Stimulated activated CD4-positive, alpha-beta T cell treated with anti-CD3 and anti-CD28 coated beads, Interleukin-4, amount 100 ng/mL, for 24 hours (primary cell): ENCODE results near the gene HK3.

Source experiments
- DNase-seq: peaks from one replicate; pipeline ENCODE4 v3.0.0-alpha.2; 2020

HK3 gene

DNA sequence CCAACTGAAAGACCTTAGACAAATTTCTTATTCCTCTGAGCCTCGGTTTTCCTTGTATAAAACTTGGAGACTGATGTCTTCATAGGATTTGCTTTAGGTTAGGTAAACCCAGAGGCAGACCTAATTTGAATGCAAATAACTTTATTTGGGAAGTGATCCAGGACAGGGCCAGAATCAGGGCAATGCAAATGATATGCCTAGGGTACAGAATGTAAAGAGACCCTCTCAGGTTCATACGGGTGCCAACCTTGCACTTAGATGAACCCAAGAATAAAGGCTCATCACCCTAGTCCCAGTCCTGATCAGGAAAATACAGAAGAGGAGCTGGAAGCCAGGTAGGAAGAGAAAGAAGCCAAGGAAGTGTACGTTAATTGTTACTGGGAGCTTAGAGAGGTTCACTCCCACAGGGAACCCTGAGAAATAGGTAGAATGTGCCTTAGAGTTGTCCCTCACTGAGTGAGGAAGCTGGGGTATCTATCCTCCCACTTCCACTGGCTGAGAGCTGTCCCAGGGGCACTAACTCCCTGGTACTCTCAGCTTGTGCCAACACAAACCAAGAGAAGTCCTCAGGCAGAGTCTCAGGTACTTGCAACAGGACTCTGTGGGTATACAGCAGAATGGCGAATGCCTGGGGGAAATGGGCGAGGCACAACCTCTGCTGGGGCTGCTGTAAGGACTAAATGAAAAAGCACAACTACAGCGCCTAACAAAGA lies 3.1 kb upstream of the HK3 start:
- no peak for DNase-seq

DNA sequence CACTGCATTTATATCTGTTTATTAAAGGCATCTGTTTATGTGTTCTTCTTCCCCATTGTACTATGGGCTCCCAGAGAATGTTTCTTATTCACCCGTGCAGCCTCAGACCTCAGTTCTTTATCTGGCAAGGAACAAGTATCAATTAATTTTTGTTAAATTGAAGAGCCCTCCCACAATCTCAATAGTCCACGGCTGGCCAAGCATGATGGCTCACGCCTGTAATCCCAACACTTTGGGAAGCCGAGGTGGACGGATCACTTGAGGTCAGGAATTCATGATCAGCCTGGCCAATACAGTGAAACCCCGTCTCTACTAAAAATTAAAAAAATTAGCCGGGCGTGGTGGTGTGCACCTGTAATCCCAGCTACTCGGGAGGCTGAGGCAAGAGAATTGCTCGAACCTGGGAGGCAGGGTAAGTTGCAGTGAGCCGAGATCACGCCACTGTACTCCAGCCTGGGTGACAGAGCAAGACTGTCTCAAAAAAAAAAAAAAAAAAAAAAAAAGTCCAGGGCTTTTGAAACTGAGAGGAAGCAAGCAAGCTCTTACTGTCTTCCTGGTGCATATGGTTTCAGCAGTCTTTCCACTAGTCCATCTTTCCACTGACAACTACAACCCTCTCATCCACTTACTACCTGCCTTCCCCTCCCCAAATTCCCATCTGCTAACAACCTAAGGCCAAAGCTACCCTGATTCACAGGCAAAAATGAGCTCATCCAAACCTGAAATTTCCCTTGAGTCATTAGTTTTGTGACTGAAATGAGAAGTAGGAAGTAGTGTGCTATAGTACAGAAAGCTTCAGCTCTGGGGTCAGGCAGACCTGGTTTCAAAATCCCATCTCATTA lies 2.3 kb upstream of the HK3 start:
- peak; percentile 54 for DNase-seq

DNA sequence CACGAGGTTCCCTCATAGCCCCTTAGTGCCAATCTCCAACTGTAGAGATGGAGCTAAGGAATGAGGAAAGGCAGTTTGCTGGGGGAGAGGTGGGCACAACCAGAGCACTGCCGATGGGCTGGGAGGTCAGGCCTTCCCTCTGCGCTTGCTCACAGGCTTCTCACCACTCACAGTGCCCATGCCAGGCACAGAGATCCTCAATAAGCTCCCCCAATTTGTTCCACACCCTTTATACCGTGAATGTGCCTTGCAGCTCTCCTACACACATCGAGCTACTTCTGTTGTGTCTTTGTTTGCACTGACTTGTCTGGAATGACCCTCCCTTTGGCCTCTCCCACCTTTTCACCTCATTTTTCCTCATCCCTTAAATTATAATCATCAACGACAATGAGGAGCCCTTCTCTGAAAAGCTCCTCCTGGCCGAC lies 1.6 kb upstream of the HK3 start:
- no peak for DNase-seq

DNA sequence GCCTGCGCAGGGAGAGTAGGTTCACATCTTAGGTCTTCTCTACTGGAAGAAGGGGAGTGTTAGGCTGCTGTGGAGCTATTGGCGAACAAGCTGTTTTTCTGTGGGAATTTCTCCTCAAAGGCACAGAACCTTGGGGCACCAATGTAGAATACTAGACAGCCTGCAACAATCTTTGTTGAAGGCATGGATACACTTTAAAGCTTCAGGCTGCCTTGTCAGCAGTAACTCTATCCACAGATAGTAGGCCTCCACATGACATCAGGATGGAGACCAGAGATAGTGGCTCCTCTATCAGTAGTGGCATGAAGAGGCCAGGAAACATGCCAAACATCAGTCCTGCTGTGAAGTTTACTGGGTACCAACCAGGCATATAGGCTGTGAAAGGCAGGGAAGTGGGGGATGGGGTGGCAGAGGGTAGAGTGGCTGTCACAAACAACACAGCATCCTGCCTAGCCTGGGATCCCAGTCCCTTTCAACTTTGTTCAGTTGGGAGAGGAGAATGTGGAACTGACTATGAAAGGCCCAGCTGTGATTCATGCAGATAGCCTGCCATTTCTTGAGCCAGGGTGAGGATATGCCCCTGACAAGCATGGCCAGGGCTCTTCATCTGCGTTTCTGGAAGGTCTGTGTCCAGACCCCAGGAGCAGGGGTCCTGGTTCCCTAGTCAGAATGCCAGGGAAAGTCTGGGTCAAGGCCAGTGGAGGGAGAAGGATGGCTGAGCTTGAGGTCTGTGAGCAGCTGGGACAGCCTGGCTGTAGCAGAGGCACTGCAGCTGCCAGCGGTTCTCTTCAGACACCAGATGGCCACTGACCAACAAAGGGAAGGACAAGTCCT lies 1.0 kb upstream of the HK3 start:
- DNase-seq: no peak

DNA sequence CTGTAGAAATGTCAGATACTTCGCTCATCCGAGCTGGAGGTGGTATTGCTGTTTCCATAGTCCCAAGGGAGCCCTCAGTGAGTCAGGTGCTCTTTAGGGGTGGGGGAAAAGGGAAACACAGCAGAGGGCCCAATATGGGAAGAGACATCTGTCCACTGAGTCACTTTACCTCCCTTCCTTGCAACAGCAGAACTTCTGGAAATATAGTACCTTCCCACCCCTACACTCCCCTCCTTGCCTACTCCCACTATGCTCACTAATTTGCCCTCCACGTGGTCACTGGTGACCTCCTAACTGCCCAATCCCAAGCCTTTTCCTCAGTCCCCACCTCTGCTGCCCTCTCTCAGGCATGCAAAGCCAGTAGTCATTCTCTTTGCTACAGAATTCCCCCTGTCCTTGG lies 1.9 kb downstream of the HK3 start:
- no peak for DNase-seq

DNA sequence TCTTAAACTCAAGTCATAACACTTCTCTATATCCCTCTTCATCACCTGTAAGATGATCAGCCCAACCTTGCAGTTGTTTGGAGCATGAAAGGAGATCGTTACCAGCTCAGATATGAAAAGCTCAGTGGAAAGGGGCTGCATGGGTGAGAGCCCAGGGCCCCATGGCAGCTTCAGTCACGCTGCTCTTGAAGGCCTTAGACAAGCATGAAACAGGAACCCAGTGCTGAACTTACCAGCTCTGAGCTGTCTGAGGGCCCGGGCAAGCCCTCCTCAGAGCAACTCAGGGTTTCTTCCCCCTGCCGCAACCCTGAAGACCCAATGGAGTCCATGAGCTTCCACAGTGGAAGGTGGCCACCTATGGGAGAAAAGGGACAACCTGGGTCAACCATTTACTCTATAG lies 3.3 kb downstream of the HK3 start:
- no peak for DNase-seq

DNA sequence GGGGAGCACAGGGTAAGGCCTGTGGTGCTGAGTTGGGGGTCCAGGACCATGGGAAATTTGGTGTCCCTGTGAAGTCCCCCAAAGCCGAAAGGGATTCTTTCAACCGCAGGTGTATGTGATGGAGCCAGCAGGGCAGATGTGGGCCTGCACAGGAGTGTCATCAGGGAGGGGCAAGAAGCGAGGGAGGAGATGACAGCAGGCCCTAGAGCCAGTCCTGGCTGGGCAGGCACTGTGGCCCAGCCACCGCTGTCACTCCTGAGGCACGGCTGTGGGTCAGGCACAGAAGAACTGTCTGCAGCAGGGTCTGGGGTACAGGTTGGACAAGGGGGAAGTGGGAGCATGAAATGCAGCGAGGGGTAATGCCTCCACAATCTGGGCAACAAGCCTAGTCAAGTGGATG lies 4.8 kb downstream of the HK3 start:
- DNase-seq: no peak

DNA sequence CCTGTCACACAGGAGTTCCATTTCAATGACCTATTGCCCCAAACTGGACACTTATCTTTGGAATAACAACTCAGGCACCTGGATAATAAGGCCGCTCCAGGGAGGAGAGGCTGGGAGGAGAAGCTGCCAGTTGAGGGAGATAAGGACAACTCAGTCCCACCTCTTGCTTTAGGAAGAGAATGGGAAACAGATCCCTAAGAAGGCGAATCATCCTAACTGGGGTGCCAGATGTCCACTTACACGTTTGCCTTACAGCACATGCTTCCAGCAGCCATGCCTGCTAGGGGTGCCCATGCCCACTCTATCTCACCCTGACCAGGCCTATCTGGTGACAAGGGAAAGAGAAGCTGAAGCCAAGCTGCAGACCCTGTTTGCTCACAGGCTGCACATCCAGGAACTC lies 6.5 kb downstream of the HK3 start:
- no peak for DNase-seq

DNA sequence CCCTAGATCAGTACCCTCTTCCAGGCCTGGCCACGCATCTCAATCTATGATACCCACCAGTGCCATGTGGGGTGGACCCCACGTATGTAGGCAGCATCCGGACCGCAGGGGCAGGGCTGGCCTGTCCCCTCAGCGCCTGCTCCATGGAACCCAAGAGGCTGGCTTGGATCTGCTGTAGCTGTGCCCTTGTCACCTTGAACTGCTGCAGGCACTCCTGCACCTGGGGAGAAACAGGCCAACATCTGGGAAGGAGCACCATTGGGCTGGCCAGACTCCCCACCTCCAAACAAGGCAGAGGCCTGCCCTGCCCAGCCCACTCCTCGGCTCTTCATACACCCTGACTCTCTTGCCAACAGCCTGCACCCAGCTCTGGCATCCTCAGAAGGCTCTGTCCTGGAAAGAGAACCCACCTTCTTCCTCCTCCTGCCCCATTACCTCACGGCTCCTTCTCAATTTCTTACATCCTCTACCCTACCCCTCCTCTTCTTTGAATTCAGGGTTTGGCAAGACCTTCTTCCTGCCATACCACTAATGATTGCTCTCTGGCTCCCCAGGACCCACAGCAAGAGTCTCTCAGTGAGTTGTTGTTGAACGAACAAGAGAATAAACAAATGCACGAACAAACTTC lies 7.7 kb downstream of the HK3 start:
- DNase-seq: no peak

DNA sequence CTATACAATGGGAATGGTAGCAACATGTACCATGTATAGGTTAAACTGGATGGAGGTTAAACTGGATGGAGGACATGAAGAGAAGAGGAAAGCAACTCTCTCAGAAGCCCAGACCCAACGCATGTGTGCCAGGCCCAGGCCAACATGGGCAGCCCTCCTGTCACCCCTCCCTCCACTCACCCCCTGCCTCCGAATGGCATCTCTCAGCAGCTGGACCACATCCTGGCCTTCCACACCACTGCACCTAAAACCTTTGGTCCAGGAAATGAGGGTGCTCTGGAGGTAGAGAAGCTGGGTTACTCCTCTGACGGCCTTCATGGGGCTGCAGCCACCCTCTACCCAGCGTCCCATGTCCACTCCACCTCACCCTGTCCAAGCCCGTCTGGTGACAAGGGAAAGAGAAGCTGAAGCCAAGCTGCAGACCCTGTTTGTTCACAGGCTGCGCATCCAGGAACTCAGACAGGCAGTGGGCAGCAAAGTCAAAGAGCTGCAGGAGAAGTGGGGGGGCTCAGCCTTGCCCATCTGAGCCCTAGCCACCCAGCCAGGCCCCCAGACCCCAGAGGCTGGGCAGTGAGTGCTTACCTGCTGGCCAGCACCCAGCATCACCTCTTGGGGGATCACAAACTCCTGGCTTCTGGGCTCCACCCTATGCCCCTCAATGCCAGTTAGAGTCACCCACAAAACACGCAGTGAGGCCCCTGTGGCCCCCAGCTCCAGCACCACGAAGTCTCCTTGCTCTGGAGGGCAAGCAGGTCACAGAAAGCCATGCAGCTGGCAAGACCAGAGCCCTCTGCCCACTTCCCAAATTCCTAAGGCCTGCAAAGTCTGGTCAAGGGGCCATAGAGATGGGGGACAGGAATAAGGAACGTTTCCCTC lies 8.5 kb downstream of the HK3 start:
- no peak for DNase-seq

DNA sequence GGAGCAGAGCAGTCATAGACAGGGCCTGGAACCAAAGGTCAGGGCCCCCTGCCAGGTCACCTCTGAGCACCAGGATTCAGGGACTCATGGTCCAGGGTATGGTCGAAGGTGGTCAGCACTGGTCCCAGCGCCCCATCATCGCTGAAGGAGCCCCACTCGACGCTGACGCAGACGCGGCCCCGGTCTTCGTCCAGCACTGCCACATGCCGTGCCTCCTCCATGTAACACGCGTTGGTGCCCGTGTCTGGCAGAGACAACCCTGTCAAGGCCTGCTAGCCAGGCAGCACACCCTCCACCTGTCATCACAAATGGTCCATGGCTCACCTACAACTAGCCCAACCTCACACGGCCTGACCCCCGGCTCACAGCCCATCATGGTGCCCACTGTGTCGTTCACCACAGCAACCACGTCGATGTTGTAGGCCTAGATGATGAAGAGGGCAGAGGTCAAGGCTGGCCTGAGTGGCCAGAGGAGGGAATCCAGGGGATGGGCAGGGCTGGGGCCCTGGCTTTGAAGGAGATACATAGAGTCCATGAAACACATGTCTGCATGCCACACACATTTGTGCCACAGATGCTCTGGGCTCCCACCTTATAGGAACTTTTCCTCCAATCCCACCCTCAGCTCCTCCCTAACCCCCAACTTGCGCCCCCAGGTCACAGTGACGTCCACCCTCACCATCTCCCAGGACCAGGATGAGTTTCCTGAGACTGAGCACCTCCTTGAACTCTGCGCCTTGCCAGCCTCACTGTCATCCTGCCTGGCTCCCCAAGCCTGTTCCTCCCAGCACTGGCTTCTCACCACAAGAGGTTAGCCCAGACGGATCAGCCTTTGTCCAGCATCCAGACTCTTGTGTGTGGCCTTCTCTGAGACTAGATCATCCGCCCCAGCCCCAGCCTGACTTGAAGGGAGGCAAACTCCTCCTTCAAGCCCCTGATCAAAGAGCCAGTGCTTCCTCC lies 9.5 kb downstream of the HK3 start:
- no peak for DNase-seq

DNA sequence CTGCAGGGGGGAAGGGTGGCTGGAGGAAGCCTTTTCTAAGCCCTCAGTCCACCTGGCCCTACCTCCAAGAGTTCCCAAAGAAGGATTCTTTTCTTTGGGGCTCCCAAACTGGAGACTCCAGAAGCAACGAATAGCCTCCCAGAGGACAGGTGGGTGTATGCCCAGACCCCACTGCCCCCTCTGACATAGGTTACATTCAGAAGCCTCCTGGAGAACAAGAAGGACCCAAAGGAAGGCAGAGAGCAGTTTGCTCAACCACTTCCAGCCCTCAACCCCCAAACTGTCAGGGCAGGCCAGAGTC lies 10.3 kb downstream of the HK3 start:
- DNase-seq: no peak

DNA sequence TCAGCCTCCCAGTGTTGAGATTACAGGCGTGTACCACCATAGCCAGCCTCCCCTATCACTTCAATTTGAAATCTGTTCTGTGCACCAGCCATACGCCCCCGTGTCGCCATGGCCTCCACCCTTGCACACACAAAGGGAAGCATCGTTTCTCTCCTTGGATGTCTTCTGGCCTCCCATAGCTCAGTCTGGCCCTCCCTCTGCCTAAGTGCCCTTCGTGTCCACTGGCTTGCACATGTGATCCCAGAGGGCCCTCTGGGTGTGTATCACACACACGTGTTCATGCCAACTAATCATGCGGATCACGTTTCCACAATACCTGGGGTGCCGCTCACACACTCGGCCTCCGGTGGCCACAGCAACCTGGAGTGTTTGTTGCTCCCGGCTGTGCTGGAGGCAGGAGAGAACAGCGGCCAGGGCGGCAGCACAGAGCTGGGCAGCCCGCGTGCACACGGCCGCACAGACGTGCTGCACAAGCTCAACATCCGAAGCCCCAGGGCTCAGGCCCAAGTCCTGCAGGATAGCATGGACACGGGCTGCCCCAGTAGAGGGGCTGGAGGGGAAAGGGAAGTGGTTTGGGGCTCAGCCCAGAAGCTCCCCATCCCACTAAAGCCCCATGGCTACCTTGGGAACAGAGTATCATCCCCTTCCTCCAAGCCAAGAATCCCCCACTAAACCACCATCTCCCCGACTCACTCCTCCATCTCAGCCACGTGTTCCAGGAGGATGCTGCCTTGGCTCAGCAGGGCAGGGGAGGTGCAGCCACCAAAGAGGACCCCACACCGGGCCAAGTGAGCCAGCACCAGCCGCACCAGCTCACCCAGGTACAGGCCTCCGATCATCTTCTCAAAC lies 10.9 kb downstream of the HK3 start:
- no peak for DNase-seq

DNA sequence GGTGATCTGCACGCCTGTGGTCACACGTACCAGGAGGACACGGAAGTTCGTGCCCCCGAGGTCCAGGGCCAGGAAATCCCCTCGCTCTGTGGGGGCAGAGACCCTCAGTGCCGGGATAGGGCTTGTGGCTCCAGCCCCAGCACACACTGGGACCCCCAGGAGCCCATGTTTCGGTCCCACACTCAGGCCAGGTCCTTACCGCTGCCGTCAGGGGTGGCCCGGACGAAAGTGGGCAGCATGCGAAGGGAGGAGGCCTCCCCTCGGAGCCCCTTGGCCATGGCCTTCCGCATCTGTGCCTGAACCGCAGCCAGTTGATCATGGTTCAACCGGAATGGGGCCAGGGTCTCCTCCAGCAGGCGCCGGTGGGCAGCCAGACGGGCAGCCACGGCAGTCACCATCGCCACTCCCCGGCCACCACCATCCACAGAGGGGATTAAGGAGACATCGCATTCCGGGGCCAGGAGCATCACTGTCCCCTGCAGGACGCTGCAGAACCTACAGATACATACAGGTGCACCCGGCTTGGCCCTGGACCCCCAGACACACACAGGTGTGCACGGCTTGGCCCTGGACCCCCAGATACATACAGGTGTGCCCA lies 11.8 kb downstream of the HK3 start:
- DNase-seq: no peak

DNA sequence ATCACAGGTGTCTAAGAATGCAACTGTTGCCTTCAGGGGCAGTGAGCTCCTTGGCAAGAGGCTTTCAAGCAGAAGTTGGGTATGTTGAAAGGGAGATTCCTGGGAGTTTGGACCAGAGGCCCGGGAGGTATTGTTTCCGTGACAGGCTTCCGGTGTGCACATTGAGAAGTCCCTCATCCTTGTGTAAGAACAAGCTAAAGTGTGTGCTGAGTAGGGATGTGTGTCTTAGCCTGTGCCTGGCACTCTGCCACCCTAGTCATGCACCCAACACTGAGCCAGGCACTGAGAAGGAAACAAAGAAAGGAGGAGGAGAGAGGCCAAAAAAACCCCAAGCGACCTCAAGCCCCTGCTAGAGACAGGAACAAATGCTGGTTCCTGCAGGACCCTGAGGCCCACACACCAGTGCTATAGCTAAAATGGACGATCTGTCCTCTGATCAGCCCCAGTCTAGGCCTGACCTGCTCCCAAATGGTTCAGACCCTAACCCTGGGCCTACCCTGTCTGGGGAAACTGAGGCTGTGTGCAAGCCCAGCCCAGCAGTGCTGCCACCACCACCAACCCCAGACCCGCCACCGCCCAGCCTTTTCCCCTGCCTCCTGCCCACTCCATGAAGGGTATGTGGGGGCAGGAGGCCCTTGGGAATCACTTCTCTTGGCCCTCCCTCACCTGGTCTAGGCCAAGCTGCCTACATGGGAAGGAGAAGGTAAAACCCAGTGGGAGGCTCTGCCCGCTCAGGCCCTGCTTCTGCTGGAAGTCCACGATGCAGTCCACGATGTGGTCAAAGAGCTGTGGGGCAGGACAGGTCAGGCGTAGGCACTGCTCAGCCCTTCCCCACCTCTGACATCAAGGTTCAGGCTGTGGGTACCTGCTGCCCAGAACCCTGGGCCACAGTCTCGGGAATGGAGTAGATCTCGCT lies 12.6 kb downstream of the HK3 start:
- no peak for DNase-seq

DNA sequence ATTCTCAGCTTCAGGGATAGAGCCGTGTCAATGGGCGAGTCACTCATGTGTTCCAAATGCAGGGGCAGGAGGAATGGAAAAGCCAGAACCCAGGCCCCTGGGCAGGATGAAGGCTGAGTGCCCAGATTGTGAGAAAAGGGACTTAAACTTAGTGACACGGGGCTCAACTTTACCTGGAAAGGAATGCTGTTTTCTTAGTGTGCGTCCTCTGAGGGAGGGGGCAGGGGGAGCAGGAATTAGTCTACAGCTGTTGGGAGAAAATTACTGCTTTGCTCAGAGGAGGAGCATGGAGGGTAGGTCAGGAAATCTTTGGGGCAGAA lies 14.6 kb downstream of the HK3 start:
- no peak for DNase-seq

DNA sequence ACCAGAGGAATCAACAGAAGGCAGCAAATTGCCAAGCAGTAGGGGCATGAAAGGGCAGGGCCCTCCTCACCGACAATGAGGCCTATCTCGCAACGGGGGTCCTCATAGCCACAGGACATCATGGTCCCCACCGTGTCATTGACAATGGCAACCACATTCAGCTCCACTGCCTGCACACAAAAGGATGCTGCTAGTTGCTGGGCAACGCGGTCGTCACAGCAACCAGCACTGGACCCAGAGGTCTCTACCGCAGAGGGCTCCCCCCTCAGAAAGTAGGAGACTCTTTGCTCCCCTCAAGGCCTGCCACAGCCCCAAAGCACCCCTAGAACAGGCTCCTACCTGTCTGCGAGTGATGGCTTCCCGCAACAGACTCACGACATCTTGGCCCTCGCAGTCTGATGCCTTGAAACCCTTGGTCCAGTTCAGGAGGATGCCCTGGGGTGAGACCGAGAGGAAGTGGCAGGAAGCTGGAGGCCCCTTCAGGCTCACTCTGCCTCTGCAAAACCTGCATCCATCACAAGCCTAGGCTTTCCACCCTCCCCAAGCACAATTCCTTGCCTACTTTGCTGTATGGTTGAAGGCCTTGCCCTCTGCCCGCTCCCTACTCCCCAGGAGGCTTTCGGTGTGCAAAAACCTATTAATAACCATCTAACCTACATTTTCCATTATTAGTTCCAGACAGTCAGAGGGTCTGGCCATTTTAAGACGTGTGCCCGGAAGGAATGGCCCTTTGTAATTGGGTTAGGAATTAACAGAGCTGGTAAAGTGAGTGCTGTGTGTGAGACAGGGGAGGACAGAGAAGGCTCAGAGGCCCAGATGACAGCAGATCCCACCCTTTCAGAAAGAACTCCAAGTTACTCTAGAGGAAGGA lies 15.2 kb downstream of the HK3 start:
- DNase-seq: no peak

DNA sequence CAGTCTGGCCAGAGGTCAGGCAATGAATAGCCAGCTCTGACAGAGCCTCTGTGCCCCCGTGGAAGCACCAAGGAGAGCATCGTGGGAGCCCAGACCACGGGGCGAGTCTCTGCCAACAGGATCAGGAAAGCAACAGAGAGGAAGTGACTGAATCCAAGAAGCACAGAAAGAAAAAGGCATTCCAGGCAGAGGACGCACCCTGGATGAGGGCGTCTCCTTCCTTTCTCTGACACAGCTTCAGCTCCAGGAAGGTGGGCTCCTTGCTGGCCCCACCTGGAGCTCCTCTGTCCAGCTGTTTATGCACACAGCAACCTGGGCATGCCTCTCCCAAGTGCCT lies 16.6 kb downstream of the HK3 start:
- DNase-seq: no peak
